Ovary (tissue), 3 donors: ENCODE data around the gene ROPN1L.

Source experiments
- CTCF ChIP-seq, 3 donors: fragments of 450-650 bp in 2 of 3; fragments of 200-600 bp in 1 of 3; IDR thresholded peaks; one replicate each; pipeline versions ENCODE4 v1.5.1 to v1.8.0; 2016 to 2022; ENCODE audit warnings: antibody characterized with exemption in 3 of 3, mild to moderate bottlenecking in 1 of 3
- POLR2A ChIP-seq: fragments of 450-650 bp; IDR thresholded peaks from one replicate; pipeline ENCODE4 v1.6.1; 2017; ENCODE audit warnings: antibody characterized with exemption, mild to moderate bottlenecking, moderate library complexity
- donor health status: DM: no; HTN: no; CAD: no.

GRCh38 chr5:10503321-10503720 is 61.6 kb downstream of the ROPN1L start:
- TF ChIP-seq POLR2A (no peak), CTCF (IDR thresholded peaks at IDR 0.05) (no peak)
